ENCODE data around the gene MUC5AC.
"Not testable (repeated sequence)": the region's sequence is repeated elsewhere in the genome, so short reads cannot be mapped to it uniquely, and the experiment has no call there.

Gene MUC5AC

DNA sequence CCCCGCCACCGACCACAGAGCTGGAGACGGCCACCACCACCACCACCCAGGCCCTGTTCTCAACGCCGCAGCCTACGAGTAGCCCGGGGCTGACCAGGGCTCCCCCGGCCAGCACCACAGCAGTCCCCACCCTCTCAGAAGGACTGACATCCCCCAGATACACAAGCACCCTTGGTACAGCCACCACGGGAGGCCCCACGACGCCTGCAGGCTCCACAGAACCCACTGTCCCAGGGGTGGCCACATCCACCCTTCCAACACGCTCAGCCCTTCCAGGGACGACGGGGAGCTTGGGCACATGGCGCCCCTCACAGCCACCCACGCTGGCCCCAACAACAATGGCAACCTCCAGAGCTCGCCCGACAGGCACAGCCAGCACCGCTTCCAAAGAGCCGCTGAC lies 84.0 kb downstream of the MUC5AC start:
- Mint-ChIP-seq H3K27ac (no peak overlapping the region), H3K4me3 (no peak overlapping the region), H3K4me1 (no peaks in the 10 kb centered on the region), H3K27me3 (no peaks in the 10 kb centered on the region), H3K36me3 (no peaks in the 10 kb centered on the region), H3K9me3 (no peaks in the 10 kb centered on the region)

DNA sequence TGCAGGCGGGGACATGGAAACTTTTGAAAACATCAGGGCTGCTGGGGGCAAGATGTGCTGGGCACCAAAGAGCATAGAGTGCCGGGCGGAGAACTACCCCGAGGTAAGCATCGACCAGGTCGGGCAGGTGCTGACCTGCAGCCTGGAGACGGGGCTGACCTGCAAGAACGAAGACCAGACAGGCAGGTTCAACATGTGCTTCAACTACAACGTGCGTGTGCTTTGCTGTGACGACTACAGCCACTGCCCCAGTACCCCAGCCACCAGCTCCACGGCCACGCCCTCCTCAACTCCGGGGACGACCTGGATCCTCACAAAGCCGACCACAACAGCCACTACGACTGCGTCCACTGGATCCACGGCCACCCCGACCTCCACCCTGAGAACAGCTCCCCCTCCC lies 84.5 kb downstream of the MUC5AC start:
- Mint-ChIP-seq H3K36me3 (no peaks in the 10 kb centered on the region), H3K9me3 (no peaks in the 10 kb centered on the region), H3K27ac (no peak overlapping the region), H3K4me1 (no peaks in the 10 kb centered on the region), H3K4me3 (no peak overlapping the region), H3K27me3 (no peaks in the 10 kb centered on the region)

DNA sequence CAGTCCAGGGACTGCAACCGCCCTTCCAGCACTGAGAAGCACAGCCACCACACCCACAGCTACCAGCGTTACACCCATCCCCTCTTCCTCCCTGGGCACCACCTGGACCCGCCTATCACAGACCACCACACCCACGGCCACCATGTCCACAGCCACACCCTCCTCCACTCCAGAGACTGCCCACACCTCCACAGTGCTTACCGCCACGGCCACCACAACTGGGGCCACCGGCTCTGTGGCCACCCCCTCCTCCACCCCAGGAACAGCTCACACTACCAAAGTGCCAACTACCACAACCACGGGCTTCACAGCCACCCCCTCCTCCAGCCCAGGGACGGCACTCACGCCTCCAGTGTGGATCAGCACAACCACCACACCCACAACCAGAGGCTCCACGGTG lies 85.0 kb downstream of the MUC5AC start:
- H3K27ac Mint-ChIP-seq, H3K36me3 Mint-ChIP-seq, H3K9me3 Mint-ChIP-seq, H3K27me3 Mint-ChIP-seq, H3K4me3 Mint-ChIP-seq, H3K4me1 Mint-ChIP-seq: not testable (repeated sequence)

DNA sequence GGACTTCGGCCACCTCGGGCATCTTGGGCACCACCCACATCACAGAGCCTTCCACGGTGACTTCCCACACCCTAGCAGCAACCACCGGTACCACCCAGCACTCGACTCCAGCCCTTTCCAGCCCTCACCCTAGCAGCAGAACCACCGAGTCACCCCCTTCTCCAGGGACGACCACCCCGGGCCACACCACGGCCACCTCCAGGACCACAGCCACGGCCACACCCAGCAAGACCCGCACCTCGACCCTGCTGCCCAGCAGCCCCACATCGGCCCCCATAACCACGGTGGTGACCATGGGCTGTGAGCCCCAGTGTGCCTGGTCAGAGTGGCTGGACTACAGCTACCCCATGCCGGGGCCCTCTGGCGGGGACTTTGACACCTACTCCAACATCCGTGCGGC lies 85.8 kb downstream of the MUC5AC start:
- not testable (repeated sequence) for H3K27me3 Mint-ChIP-seq, H3K27ac Mint-ChIP-seq, H3K4me3 Mint-ChIP-seq, H3K4me1 Mint-ChIP-seq, H3K36me3 Mint-ChIP-seq, H3K9me3 Mint-ChIP-seq

DNA sequence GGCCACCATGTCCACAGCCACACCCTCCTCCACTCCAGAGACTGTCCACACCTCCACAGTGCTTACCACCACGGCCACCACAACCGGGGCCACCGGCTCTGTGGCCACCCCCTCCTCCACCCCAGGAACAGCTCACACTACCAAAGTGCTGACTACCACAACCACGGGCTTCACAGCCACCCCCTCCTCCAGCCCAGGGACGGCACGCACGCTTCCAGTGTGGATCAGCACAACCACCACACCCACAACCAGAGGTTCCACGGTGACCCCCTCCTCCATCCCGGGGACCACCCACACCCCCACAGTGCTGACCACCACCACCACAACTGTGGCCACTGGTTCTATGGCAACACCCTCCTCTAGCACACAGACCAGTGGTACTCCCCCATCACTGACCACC lies 86.8 kb downstream of the MUC5AC start:
- not testable (repeated sequence) for H3K36me3 Mint-ChIP-seq, H3K9me3 Mint-ChIP-seq, H3K27me3 Mint-ChIP-seq, H3K4me3 Mint-ChIP-seq, H3K4me1 Mint-ChIP-seq, H3K27ac Mint-ChIP-seq

DNA sequence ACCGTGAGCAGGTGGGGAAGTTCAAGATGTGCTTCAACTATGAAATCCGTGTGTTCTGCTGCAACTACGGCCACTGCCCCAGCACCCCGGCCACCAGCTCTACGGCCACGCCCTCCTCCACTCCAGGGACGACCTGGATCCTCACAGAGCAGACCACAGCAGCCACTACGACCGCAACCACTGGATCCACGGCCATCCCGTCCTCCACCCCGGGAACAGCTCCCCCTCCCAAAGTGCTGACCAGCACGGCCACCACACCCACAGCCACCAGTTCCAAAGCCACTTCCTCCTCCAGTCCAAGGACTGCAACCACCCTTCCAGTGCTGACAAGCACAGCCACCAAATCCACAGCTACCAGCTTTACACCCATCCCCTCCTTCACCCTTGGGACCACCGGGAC lies 88.0 kb downstream of the MUC5AC start:
- not testable (repeated sequence) for H3K9me3 Mint-ChIP-seq, H3K27me3 Mint-ChIP-seq, H3K36me3 Mint-ChIP-seq, H3K27ac Mint-ChIP-seq, H3K4me3 Mint-ChIP-seq, H3K4me1 Mint-ChIP-seq

DNA sequence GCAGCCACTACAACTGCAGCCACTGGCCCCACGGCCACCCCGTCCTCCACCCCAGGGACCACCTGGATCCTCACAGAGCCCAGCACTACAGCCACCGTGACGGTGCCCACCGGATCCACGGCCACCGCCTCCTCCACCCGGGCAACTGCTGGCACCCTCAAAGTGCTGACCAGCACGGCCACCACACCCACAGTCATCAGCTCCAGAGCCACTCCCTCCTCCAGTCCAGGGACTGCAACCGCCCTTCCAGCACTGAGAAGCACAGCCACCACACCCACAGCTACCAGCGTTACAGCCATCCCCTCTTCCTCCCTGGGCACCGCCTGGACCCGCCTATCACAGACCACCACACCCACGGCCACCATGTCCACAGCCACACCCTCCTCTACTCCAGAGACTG lies 88.5 kb downstream of the MUC5AC start:
- not testable (repeated sequence) for H3K9me3 Mint-ChIP-seq, H3K27ac Mint-ChIP-seq, H3K27me3 Mint-ChIP-seq, H3K36me3 Mint-ChIP-seq, H3K4me1 Mint-ChIP-seq, H3K4me3 Mint-ChIP-seq

DNA sequence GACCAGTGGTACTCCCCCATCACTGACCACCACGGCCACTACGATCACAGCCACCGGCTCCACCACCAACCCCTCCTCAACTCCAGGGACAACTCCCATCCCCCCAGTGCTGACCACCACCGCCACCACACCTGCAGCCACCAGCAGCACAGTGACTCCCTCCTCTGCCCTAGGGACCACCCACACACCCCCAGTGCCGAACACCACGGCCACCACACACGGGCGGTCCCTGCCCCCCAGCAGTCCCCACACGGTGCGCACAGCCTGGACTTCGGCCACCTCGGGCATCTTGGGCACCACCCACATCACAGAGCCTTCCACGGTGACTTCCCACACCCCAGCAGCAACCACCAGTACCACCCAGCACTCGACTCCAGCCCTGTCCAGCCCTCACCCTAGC lies 89.3 kb downstream of the MUC5AC start:
- H3K4me3 Mint-ChIP-seq, H3K9me3 Mint-ChIP-seq, H3K27me3 Mint-ChIP-seq, H3K4me1 Mint-ChIP-seq, H3K36me3 Mint-ChIP-seq, H3K27ac Mint-ChIP-seq: not testable (repeated sequence)

DNA sequence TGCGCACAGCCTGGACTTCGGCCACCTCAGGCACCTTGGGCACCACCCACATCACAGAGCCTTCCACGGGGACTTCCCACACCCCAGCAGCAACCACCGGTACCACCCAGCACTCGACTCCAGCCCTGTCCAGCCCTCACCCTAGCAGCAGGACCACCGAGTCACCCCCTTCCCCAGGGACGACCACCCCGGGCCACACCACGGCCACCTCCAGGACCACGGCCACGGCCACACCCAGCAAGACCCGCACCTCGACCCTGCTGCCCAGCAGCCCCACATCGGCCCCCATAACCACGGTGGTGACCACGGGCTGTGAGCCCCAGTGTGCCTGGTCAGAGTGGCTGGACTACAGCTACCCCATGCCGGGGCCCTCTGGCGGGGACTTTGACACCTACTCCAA lies 91.2 kb downstream of the MUC5AC start:
- not testable (repeated sequence) for H3K4me1 Mint-ChIP-seq, H3K27ac Mint-ChIP-seq, H3K9me3 Mint-ChIP-seq, H3K36me3 Mint-ChIP-seq, H3K27me3 Mint-ChIP-seq, H3K4me3 Mint-ChIP-seq

DNA sequence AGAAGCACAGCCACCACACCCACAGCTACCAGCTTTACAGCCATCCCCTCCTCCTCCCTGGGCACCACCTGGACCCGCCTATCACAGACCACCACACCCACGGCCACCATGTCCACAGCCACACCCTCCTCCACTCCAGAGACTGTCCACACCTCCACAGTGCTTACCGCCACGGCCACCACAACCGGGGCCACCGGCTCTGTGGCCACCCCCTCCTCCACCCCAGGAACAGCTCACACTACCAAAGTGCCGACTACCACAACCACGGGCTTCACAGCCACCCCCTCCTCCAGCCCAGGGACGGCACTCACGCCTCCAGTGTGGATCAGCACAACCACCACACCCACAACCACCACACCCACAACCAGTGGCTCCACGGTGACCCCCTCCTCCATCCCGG lies 92.7 kb downstream of the MUC5AC start:
- H3K36me3 Mint-ChIP-seq, H3K4me1 Mint-ChIP-seq, H3K9me3 Mint-ChIP-seq, H3K27me3 Mint-ChIP-seq, H3K4me3 Mint-ChIP-seq, H3K27ac Mint-ChIP-seq: not testable (repeated sequence)

All from activated naive CD4-positive, alpha-beta T cell treated with anti-CD3 and anti-CD28 coated beads, Interleukin-2, amount 50 U/mL, for 24 hours (primary cell).